Lower leg skin (tissue), 3 donors: ENCODE results near the gene DYNC1I1.

ENCODE experiments used
- CTCF ChIP-seq, 3 donors: fragments of 450-650 bp; IDR thresholded peaks; one replicate each; pipeline ENCODE4 v1.5.1; 2016; ENCODE audit warnings: antibody characterized with exemption in 3 of 3, mild to moderate bottlenecking in 3 of 3, moderate library complexity in 2 of 3
- POLR2A ChIP-seq, 2 donors: fragments of 450-650 bp; IDR thresholded peaks; one replicate each; pipeline ENCODE4 v1.6.1; 2016 to 2017; ENCODE audit warnings: antibody characterized with exemption in 2 of 2, mild to moderate bottlenecking in 1 of 2, moderate library complexity in 1 of 2

DNA sequence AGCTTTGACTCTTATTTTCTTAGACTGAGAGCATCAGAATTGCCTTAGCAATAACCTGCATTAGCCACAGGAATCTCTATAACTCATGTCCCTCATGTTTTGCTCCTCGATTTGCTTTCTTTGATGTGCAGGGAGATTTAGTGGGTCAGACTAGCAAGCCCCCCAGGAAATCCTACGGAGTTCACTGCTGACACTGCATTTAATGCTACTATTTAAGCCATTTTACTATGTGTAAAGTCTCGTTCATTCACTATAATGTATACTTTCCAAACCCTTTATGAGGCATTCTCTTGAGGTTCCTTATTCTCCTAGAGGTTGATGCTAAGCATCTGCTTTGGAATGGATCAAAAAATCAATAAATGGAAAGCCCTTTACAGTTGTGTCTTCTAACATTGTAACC lies 28.4 kb downstream of the DYNC1I1 start:
- TF ChIP-seq CTCF (IDR thresholded peaks at IDR 0.05) (no peak), POLR2A (IDR thresholded peaks at IDR 0.05) (no peak)
